Psoas muscle (tissue), 8 donors: ENCODE data around the gene PRR12. TPM values are rescaled to one million over a fixed set of nuclear protein-coding genes. Genes with fewer than 3 reads are reported as not detected.

Source experiments
- ATAC-seq, 4 donors: fragments of 200-7000 bp; cut with Tn5 transposase; one replicate each; pipeline ENCODE4 v1.9.1; 2020; ENCODE audit warnings: moderate library complexity in 3 of 4, mild to moderate bottlenecking in 2 of 4
- DNase-seq, 2 donors: peaks; one replicate each; pipeline ENCODE4 v3.0.0-alpha.2; 2020
- H3K27ac ChIP-seq: fragments of 200-600 bp; one replicate; pipeline ENCODE4 v1.8.0; 2022
- H3K27me3 ChIP-seq, 3 donors: fragments of 200-600 bp in 1 of 3; one replicate each; pipeline versions ENCODE4 v1.6.1 to v1.8.0; 2013 to 2022; ENCODE audit warnings: low read length in 2 of 3, mild to moderate bottlenecking in 2 of 3, moderate library complexity in 1 of 3; ENCODE audit not compliant: insufficient read depth in 3 of 3
- H3K36me3 ChIP-seq, 2 donors: fragments of 200-600 bp in 1 of 2; one replicate each; pipeline versions ENCODE4 v1.6.1 to v1.8.0; 2013 to 2022; ENCODE audit warnings: low read depth in 1 of 2, mild to moderate bottlenecking in 1 of 2, moderate library complexity in 1 of 2; ENCODE audit not compliant: insufficient read depth in 1 of 2
- H3K4me1 ChIP-seq: fragments of 200-600 bp; one replicate; pipeline ENCODE4 v1.8.0; 2022
- H3K4me3 ChIP-seq: fragments of 200-600 bp; one replicate; pipeline ENCODE4 v1.8.0; 2022; ENCODE audit warnings: mild to moderate bottlenecking
- H3K9me3 ChIP-seq: fragments of 200-600 bp; one replicate; pipeline ENCODE4 v1.8.0; 2022
- CTCF ChIP-seq: fragments of 200-600 bp; IDR thresholded peaks from one replicate; pipeline ENCODE4 v1.8.0; 2022; ENCODE audit warnings: antibody characterized with exemption
- WGBS, 3 donors: extraction: QIAGEN DNeasy Blood & Tissue Kit; methylation state at CpG; one replicate each; pipeline versions ENCODE4 v1.1.6 to v1.1.7; 2013; 5-methylcytosine and 5-hydroxymethylcytosine counted together
- intact Hi-C, 2 donors: fragments of 100-400 bp; cut with DNase I; formaldehyde crosslinking; loops; one replicate each; pipeline versions ENCODE4 v1.11.0 to v1.14.2; 2022
- polyA plus RNA-seq, 3 donors: library from polyadenylated mRNA; stranded (reverse); fragments of 200-250 nt; gene quantifications; one replicate each; pipeline ENCODE4 v1.2.3, GENCODE V29; 2013
- total RNA-seq, 4 donors: library from RNA; stranded (reverse); fragmentation: NEBNext Ultra II Directional in 2 of 4; extraction: Animal tissue kit (Norgen Biotek cat#: 25700) in 2 of 4; gene quantifications; one replicate each; pipeline versions ENCODE4 v1.2.1 to v1.2.4, GENCODE V29; 2021 to 2023
- donor health status: healthy with polysubstance abuse.
- donor health status: DM: no; HTN: no; CAD: no; lungs with moderate emphysema.
- donor health status: Bipolar disorder and iron deficiency.
- donor health status: healthy.
- donor health status: DM: yes; HTN: yes; CAD: no.
- donor health status: DM: no; HTN: no; CAD: no.
- donor health status: DM: no; HTN: no; CAD: no.
- donor health status: DM: yes; HTN: yes; CAD: no.

The PRR12 gene
- total and polyA plus RNA-seq, 7 donors: 2.3 to 15.1 (median 7.1) TPM

- no peaks in the 10 kb centered on the region for H3K9me3 ChIP-seq
- 87 to 91% (median 89%) methylated on average over 17 of the region's 17 CpGs for WGBS, 3 donors
- peaks cover 9 to 93% of the 10 kb centered on the region in 2 donors for H3K36me3 ChIP-seq
- no peak for TF ChIP-seq CTCF
- H3K4me3 ChIP-seq: no peak overlapping the region
- H3K4me1 ChIP-seq: no peaks in the 10 kb centered on the region
- no peak overlapping the region for H3K27ac ChIP-seq
- intact Hi-C loops: no loop called here
- H3K27me3 ChIP-seq: no peaks in the 10 kb centered on the region
- DNase-seq: no peak
- ATAC-seq: no peak
These were observed 65.6 kb downstream of the PRR12 start for GRCh38 chr19:49656456-49657109.

GRCh38 chr19:49657493-49658138 lies 66.6 kb downstream of the PRR12 start:
- Histone ChIP-seq H3K27me3 (no peaks in the 10 kb centered on the region), H3K36me3 (peaks cover 9 to 98% of the 10 kb centered on the region in 2 donors), H3K27ac (no peak overlapping the region), H3K9me3 (no peaks in the 10 kb centered on the region), H3K4me3 (no peak overlapping the region), H3K4me1 (no peaks in the 10 kb centered on the region)
- intact Hi-C loops: no loop called here
- DNase-seq: no peak
- ATAC-seq: no peak
- WGBS, 3 donors: 88 to 91% (median 88%) methylated on average over 22 of the region's 22 CpGs
- TF ChIP-seq CTCF: no peak

GRCh38 chr19:49658139-49658517 lies 67.1 kb downstream of the PRR12 start:
- DNase-seq: no peak
- H3K27me3 ChIP-seq: no peaks in the 10 kb centered on the region
- 80 to 91% (median 87%) methylated on average over 11 to 15 of the region's 15 CpGs for WGBS, 3 donors
- H3K4me1 ChIP-seq: no peaks in the 10 kb centered on the region
- H3K36me3 ChIP-seq: peaks cover 9 to 96% of the 10 kb centered on the region in 2 donors
- no peak overlapping the region for H3K4me3 ChIP-seq
- H3K27ac ChIP-seq: no peak overlapping the region
- no peak for TF ChIP-seq CTCF
- ATAC-seq: no peak
- intact Hi-C loops: no loop called here
- H3K9me3 ChIP-seq: no peaks in the 10 kb centered on the region

GRCh38 chr19:49658566-49659442 lies 67.8 kb downstream of the PRR12 start:
- ATAC-seq (no peak), DNase-seq (no peak)
- TF ChIP-seq CTCF: no peak
- Histone ChIP-seq H3K4me1 (peaks cover under 1% of the 10 kb centered on the region), H3K27ac (no peak overlapping the region), H3K36me3 (peaks cover 9 to 90% of the 10 kb centered on the region in 2 donors), H3K9me3 (no peaks in the 10 kb centered on the region), H3K27me3 (no peaks in the 10 kb centered on the region), H3K4me3 (no peak overlapping the region)
- intact Hi-C loops: no loop called here
- 88 to 90% (median 88%) methylated on average over 12 of the region's 12 CpGs for WGBS, 3 donors
